ENCODE results near the gene CREB3L2.
A peak's percentile ranks its signal among the peaks of the same experiment; 100 is the strongest.

The CREB3L2 gene

GRCh38 chr7:137976232-137976631 is 25.7 kb downstream of the CREB3L2 start:
- no peak for DNase-seq (ENCODE audit: low read depth)
- no peak for TF ChIP-seq CTCF (IDR thresholded peaks at IDR 0.05; ENCODE audit: low read depth, low read length, missing control alignments)
- in situ Hi-C loops (cut with HindIII; ENCODE audit: low sequenced_read_pairs) = no loop called here
- no peak overlapping the region for H3K4me3 ChIP-seq (ENCODE audit: low read depth, low read length)

- in situ Hi-C loops (cut with HindIII; ENCODE audit: low sequenced_read_pairs) = no loop called here
- no peak for DNase-seq (ENCODE audit: low read depth)
- no peak for TF ChIP-seq CTCF (IDR thresholded peaks at IDR 0.05; ENCODE audit: low read depth, low read length, missing control alignments)
- no peak overlapping the region for H3K4me3 ChIP-seq (ENCODE audit: low read depth, low read length)
Measured at GRCh38 chr7:137975768-137976167, 26.1 kb downstream of the CREB3L2 start.

GRCh38 chr7:137975221-137975620 is 26.7 kb downstream of the CREB3L2 start:
- no peak for TF ChIP-seq CTCF (IDR thresholded peaks at IDR 0.05; ENCODE audit: low read depth, low read length, missing control alignments)
- no peak for DNase-seq (ENCODE audit: low read depth)
- no peak overlapping the region for H3K4me3 ChIP-seq (ENCODE audit: low read depth, low read length)
- in situ Hi-C loops (cut with HindIII; ENCODE audit: low sequenced_read_pairs) = no loop called here

GRCh38 chr7:137974766-137975165 is 27.1 kb downstream of the CREB3L2 start:
- in situ Hi-C loops (cut with HindIII; ENCODE audit: low sequenced_read_pairs) = no loop called here
- DNase-seq (ENCODE audit: low read depth) = no peak
- H3K4me3 ChIP-seq (ENCODE audit: low read depth, low read length) = no peak overlapping the region
- no peak for TF ChIP-seq CTCF (IDR thresholded peaks at IDR 0.05; ENCODE audit: low read depth, low read length, missing control alignments)

GRCh38 chr7:137970253-137970975 is 31.5 kb downstream of the CREB3L2 start:
- peak; percentile 78 for DNase-seq (ENCODE audit: low read depth)
- no peak for TF ChIP-seq CTCF (IDR thresholded peaks at IDR 0.05; ENCODE audit: low read depth, low read length, missing control alignments)
- no peak overlapping the region for H3K4me3 ChIP-seq (ENCODE audit: low read depth, low read length)
- in situ Hi-C loops (cut with HindIII; ENCODE audit: low sequenced_read_pairs) = no loop called here

GRCh38 chr7:137969828-137970227 is 32.1 kb downstream of the CREB3L2 start:
- no peak for TF ChIP-seq CTCF (IDR thresholded peaks at IDR 0.05; ENCODE audit: low read depth, low read length, missing control alignments)
- DNase-seq (ENCODE audit: low read depth) = no peak
- in situ Hi-C loops (cut with HindIII; ENCODE audit: low sequenced_read_pairs) = no loop called here
- H3K4me3 ChIP-seq (ENCODE audit: low read depth, low read length) = no peak overlapping the region
